ENCODE data around the gene MYT1. TPM values are rescaled to one million over a fixed set of nuclear protein-coding genes. Genes with fewer than 3 reads are reported as not detected.

The MYT1 gene
- total and polyA plus RNA-seq, 2 of the 13 experiments (the other 11 are each of a cell fraction or from before 2014, with no cell fraction given) = 0.58 to 2.5 TPM

- TF ChIP-seq ZNF383 (CRISPR knock-in tag; IDR thresholded peaks at IDR 0.05; ENCODE audit: borderline replicate concordance) (no peak), ZBTB40 (IDR thresholded peaks at IDR 0.05) (no peak), ZBTB40 (CRISPR knock-in tag; IDR thresholded peaks at IDR 0.05) (no peak; the same call in 1 of the 2 replicates), ATRX (CRISPR knock-in tag; IDR thresholded peaks at IDR 0.05; ENCODE audit: borderline replicate concordance) (no peak), BRCA1 (CRISPR knock-in tag; IDR thresholded peaks at IDR 0.05) (no peak), SRSF1 (optimal IDR thresholded peaks at IDR 0.05; ENCODE audit: low read depth, low read length) (no peak), MYNN (CRISPR knock-in tag; IDR thresholded peaks at IDR 0.05; ENCODE audit: low read depth) (0 out of 2 replicates have a peak, but pooled peaks have one; percentile 29), ZNF605 (CRISPR knock-in tag; IDR thresholded peaks at IDR 0.05) (peak; percentile 56; the same call in 1 of the 2 replicates), XBP1 (CRISPR knock-in tag; IDR thresholded peaks at IDR 0.05) (no peak), SNAPC5 (CRISPR knock-in tag; IDR thresholded peaks at IDR 0.05; ENCODE audit: borderline replicate concordance) (peak; percentile 77; the same call in 1 of the 2 replicates), EED (CRISPR knock-in tag; IDR thresholded peaks at IDR 0.05) (no peak), MED8 (CRISPR knock-in tag; IDR thresholded peaks at IDR 0.05; ENCODE audit: insufficient replicate concordance) (no peak), CHD2 (IDR thresholded peaks at IDR 0.05; ENCODE audit: low read depth, low read length) (0 out of 2 replicates have a peak, but pooled peaks have one; percentile 33), ZNF549 (CRISPR knock-in tag; IDR thresholded peaks at IDR 0.05) (no peak), ZNF569 (CRISPR knock-in tag; IDR thresholded peaks at IDR 0.05; ENCODE audit: borderline replicate concordance) (no peak), SMYD3 (CRISPR knock-in tag; IDR thresholded peaks at IDR 0.05) (peak; percentile 71; the same call in 1 of the 2 replicates), ZNF816 (CRISPR knock-in tag; IDR thresholded peaks at IDR 0.05; ENCODE audit: borderline replicate concordance) (no peak; the same call in 1 of the 2 replicates), LCORL (IDR thresholded peaks at IDR 0.05) (peak; percentile 82), LCORL (CRISPR knock-in tag; IDR thresholded peaks at IDR 0.05) (peak; percentile 65; the same call in 1 of the 2 replicates), ZMYM2 (CRISPR knock-in tag; IDR thresholded peaks at IDR 0.05) (peak; percentile 55; the same call in 1 of the 2 replicates), THYN1 (CRISPR knock-in tag; IDR thresholded peaks at IDR 0.05; ENCODE audit: borderline replicate concordance, low read depth) (no peak)
Measured at GRCh38 chr20:64188682-64189529, 24.7 kb downstream of the MYT1 start (continued).

Data from HepG2 (cell line).